GM10266 (cell line): ENCODE measurements around the gene PEAK1.

Experiments used
- DNase-seq: peaks from one replicate; pipeline ENCODE4 v3.0.0; 2012; ENCODE audit errors: extremely low spot score
- CTCF ChIP-seq: IDR thresholded peaks from 2 replicates; pipeline ENCODE4 v1.5.1; 2012; ENCODE audit warnings: mild to moderate bottlenecking, low read depth; ENCODE audit not compliant: control insufficient read depth, insufficient read depth; ENCODE audit errors: missing control alignments

The PEAK1 gene

GRCh38 chr15:77373441-77373840, 46.5 kb downstream of the PEAK1 start:
- no peak for TF ChIP-seq CTCF
- DNase-seq, result no peak

- TF ChIP-seq CTCF, result no peak
- peak; percentile 16 for DNase-seq
Measured at GRCh38 chr15:77371850-77372563, 47.9 kb downstream of the PEAK1 start.

- no peak for DNase-seq
- no peak for TF ChIP-seq CTCF
Measured at GRCh38 chr15:77370580-77370979, 49.3 kb downstream of the PEAK1 start.

GRCh38 chr15:77369168-77369567, 50.7 kb downstream of the PEAK1 start:
- no peak for DNase-seq
- no peak for TF ChIP-seq CTCF

- DNase-seq, result no peak
Measured at GRCh38 chr15:77367631-77368030, 52.3 kb downstream of the PEAK1 start.

GRCh38 chr15:77361456-77361855, 58.4 kb downstream of the PEAK1 start:
- DNase-seq, result no peak
- TF ChIP-seq CTCF, result no peak

More at GRCh38 chr15:77367631-77368030, 52.3 kb downstream of the PEAK1 start:
- TF ChIP-seq CTCF, result no peak

- DNase-seq, result no peak
- TF ChIP-seq CTCF, result no peak
Measured at GRCh38 chr15:77358545-77359240, 61.2 kb downstream of the PEAK1 start.
